Renal cortical epithelial cell (primary cell): Measurements from ENCODE around the gene TTLL9. TPM values are rescaled to one million over a fixed set of nuclear protein-coding genes. Genes with fewer than 3 reads are reported as not detected.
"Not testable (repeated sequence)": the region's sequence is repeated elsewhere in the genome, so short reads cannot be mapped to it uniquely, and the experiment has no call there.

Experiments
- DNase-seq: peaks from one replicate; pipeline ENCODE4 v3.0.0-alpha.2; 2011; ENCODE audit warnings: low read depth
- total RNA-seq: library from RNA; depleted of rRNA; stranded (reverse); fragments of >200 nt; gene quantifications from 2 replicates; pipeline ENCODE4 v1.2.3, GENCODE V29; 2014

TTLL9 gene
- total RNA-seq, 1 donor from 2014 or later: 0.94 TPM

GRCh38 chr20:31883829-31884228, 13.4 kb downstream of the TTLL9 start:
- DNase-seq: no peak

- DNase-seq: no peak
Measured at GRCh38 chr20:31890646-31891045, 20.2 kb downstream of the TTLL9 start.

- DNase-seq: peak; percentile 62
Measured at GRCh38 chr20:31894980-31895675, 24.7 kb downstream of the TTLL9 start.

GRCh38 chr20:31896049-31896448, 25.6 kb downstream of the TTLL9 start:
- no peak for DNase-seq

GRCh38 chr20:31897541-31897940, 27.1 kb downstream of the TTLL9 start:
- DNase-seq: no peak

GRCh38 chr20:31901615-31902014, 31.2 kb downstream of the TTLL9 start:
- no peak for DNase-seq

GRCh38 chr20:31903627-31904386, 33.4 kb downstream of the TTLL9 start:
- no peak for DNase-seq

- DNase-seq: no peak
Measured at GRCh38 chr20:31906001-31906400, 35.6 kb downstream of the TTLL9 start.

- DNase-seq: no peak
Measured at GRCh38 chr20:31907046-31907445, 36.6 kb downstream of the TTLL9 start.

- no peak for DNase-seq
Measured at GRCh38 chr20:31908016-31908415, 37.6 kb downstream of the TTLL9 start.

- DNase-seq: no peak
Measured at GRCh38 chr20:31908424-31908823, 38.0 kb downstream of the TTLL9 start.

GRCh38 chr20:31909253-31910070, 39.0 kb downstream of the TTLL9 start:
- DNase-seq: no peak

GRCh38 chr20:31910071-31910803, 39.8 kb downstream of the TTLL9 start:
- no peak for DNase-seq

- DNase-seq: no peak
Measured at GRCh38 chr20:31913431-31914157, 43.2 kb downstream of the TTLL9 start.

- DNase-seq: no peak
Measured at GRCh38 chr20:31914170-31914569, 43.7 kb downstream of the TTLL9 start.

GRCh38 chr20:31915491-31916280, 45.3 kb downstream of the TTLL9 start:
- no peak for DNase-seq

- DNase-seq: no peak
Measured at GRCh38 chr20:31916708-31917107, 46.3 kb downstream of the TTLL9 start.

- DNase-seq: not testable (repeated sequence)
Measured at GRCh38 chr20:31917962-31918412, 47.6 kb downstream of the TTLL9 start.

- no peak for DNase-seq
Measured at GRCh38 chr20:31918466-31919105, 48.2 kb downstream of the TTLL9 start.
